ENCODE results near the gene CD300LB. TPM values are rescaled to one million over a fixed set of nuclear protein-coding genes. Genes with fewer than 3 reads are reported as not detected.

The CD300LB gene
- total RNA-seq, 1 donor from 2014 or later = not detected

DNA sequence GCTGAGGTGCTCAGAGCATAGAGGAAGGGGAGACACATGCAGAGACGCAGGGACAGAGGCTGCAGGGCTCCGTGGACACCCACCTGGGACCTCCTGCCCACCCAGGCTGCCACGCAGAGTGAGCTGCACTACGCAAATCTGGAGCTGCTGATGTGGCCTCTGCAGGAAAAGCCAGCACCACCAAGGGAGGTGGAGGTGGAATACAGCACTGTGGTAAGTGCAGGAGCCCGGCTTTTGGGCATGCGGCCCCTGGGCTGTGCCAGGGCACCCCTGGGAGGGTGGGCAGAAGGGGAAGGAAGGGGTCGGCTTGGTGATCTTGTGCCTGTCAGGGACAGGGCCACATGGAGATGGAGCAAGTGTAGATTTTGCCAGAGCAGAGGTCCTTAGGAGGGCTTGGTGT is 49.7 kb downstream of the CD300LB start:
- Mint-ChIP-seq H3K4me3 (ENCODE audit: unreplicated experiment) (no peak overlapping the region), H3K27me3 (ENCODE audit: low read depth, unreplicated experiment) (peaks cover 69% of the 10 kb centered on the region), H3K27ac (ENCODE audit: unreplicated experiment) (no peak overlapping the region), H3K4me1 (ENCODE audit: low read depth, unreplicated experiment) (no peaks in the 10 kb centered on the region), H3K9me3 (ENCODE audit: unreplicated experiment) (peaks cover 1% of the 10 kb centered on the region), H3K36me3 (ENCODE audit: low read depth, unreplicated experiment) (no peaks in the 10 kb centered on the region)
- Histone ChIP-seq H4K20me1 (ENCODE audit: insufficient read depth, low read length) (no peaks in the 10 kb centered on the region), H3K9me3 (ENCODE audit: insufficient read depth, low read depth, low read length) (no peaks in the 10 kb centered on the region), H3K79me2 (ENCODE audit: insufficient read depth, low read length) (no peaks in the 10 kb centered on the region), H3K36me3 (ENCODE audit: insufficient read depth, low read length) (no peaks in the 10 kb centered on the region), H3K27ac (ENCODE audit: low read depth, low read length) (no peak overlapping the region), H3K4me1 (ENCODE audit: insufficient read depth, low read length) (no peaks in the 10 kb centered on the region), H2AFZ (ENCODE audit: low read depth, low read length) (no peak overlapping the region), H3K4me2 (ENCODE audit: low read length) (no peak overlapping the region), H3K27me3 (ENCODE audit: insufficient read depth, low read length) (peaks cover 5% of the 10 kb centered on the region), H3K4me3 (ENCODE audit: insufficient read depth, low read depth, low read length) (no peak overlapping the region), H3K9ac (ENCODE audit: low read length) (no peak overlapping the region)
- TF ChIP-seq, protein P1, sequence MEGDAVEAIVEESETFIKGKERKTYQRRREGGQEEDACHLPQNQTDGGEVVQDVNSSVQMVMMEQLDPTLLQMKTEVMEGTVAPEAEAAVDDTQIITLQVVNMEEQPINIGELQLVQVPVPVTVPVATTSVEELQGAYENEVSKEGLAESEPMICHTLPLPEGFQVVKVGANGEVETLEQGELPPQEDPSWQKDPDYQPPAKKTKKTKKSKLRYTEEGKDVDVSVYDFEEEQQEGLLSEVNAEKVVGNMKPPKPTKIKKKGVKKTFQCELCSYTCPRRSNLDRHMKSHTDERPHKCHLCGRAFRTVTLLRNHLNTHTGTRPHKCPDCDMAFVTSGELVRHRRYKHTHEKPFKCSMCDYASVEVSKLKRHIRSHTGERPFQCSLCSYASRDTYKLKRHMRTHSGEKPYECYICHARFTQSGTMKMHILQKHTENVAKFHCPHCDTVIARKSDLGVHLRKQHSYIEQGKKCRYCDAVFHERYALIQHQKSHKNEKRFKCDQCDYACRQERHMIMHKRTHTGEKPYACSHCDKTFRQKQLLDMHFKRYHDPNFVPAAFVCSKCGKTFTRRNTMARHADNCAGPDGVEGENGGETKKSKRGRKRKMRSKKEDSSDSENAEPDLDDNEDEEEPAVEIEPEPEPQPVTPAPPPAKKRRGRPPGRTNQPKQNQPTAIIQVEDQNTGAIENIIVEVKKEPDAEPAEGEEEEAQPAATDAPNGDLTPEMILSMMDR (IDR thresholded peaks at IDR 0.05; ENCODE audit: insufficient read depth, low read depth, low read length) = no peak
- no peak for TF ChIP-seq EZH2 (IDR thresholded peaks at IDR 0.05; ENCODE audit: insufficient read depth, low read length)
- FAIRE-seq = no peak
- no peak for DNase-seq (ENCODE audit: low read depth)

DNA sequence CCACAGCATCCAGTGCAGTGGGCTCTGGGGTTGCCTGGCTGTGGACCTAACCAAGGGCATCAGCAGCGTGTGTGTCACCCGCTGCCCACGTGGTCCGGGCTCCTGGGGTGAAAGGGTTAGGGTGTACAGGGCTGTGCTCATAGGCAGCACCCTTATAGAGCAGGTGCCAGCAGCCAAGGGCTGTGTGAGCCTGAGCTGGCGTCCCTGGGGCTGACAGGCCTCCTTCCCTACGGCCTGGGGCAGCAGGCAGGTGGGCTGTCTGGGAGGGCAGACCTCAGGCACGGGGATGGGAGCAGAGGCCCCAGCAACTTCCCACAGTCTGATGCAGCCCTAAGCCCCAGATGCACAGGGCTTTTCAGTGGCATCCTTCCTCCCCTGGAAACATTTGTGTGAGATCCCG is 51.0 kb downstream of the CD300LB start:
- TF ChIP-seq, protein P1 (IDR thresholded peaks at IDR 0.05; ENCODE audit: insufficient read depth, low read depth, low read length) = no peak
- no peak for TF ChIP-seq EZH2 (IDR thresholded peaks at IDR 0.05; ENCODE audit: insufficient read depth, low read length)
- H3K27ac ChIP-seq (ENCODE audit: low read depth, low read length) = no peak overlapping the region
- no peak overlapping the region for H3K4me3 Mint-ChIP-seq (ENCODE audit: unreplicated experiment)
- H3K27ac Mint-ChIP-seq (ENCODE audit: unreplicated experiment) = no peak overlapping the region
- H3K36me3 Mint-ChIP-seq (ENCODE audit: low read depth, unreplicated experiment) = no peaks in the 10 kb centered on the region
- no peaks in the 10 kb centered on the region for H3K79me2 ChIP-seq (ENCODE audit: insufficient read depth, low read length)
- FAIRE-seq (no peak), DNase-seq (ENCODE audit: low read depth) (no peak)
- no peak overlapping the region for H2AFZ ChIP-seq (ENCODE audit: low read depth, low read length)
- H3K27me3 ChIP-seq (ENCODE audit: insufficient read depth, low read length) = peaks cover 5% of the 10 kb centered on the region
- no peak overlapping the region for H3K4me2 ChIP-seq (ENCODE audit: low read length)
- H3K36me3 ChIP-seq (ENCODE audit: insufficient read depth, low read length) = no peaks in the 10 kb centered on the region
- H3K27me3 Mint-ChIP-seq (ENCODE audit: low read depth, unreplicated experiment) = peaks cover 66% of the 10 kb centered on the region
- no peaks in the 10 kb centered on the region for H3K9me3 ChIP-seq (ENCODE audit: insufficient read depth, low read depth, low read length)
- H3K4me3 ChIP-seq (ENCODE audit: insufficient read depth, low read depth, low read length) = no peak overlapping the region
- H4K20me1 ChIP-seq (ENCODE audit: insufficient read depth, low read length) = no peaks in the 10 kb centered on the region
- H3K4me1 Mint-ChIP-seq (ENCODE audit: low read depth, unreplicated experiment) = no peaks in the 10 kb centered on the region
- no peak overlapping the region for H3K9ac ChIP-seq (ENCODE audit: low read length)
- H3K9me3 Mint-ChIP-seq (ENCODE audit: unreplicated experiment) = peaks cover 11% of the 10 kb centered on the region
- H3K4me1 ChIP-seq (ENCODE audit: insufficient read depth, low read length) = no peaks in the 10 kb centered on the region

DNA sequence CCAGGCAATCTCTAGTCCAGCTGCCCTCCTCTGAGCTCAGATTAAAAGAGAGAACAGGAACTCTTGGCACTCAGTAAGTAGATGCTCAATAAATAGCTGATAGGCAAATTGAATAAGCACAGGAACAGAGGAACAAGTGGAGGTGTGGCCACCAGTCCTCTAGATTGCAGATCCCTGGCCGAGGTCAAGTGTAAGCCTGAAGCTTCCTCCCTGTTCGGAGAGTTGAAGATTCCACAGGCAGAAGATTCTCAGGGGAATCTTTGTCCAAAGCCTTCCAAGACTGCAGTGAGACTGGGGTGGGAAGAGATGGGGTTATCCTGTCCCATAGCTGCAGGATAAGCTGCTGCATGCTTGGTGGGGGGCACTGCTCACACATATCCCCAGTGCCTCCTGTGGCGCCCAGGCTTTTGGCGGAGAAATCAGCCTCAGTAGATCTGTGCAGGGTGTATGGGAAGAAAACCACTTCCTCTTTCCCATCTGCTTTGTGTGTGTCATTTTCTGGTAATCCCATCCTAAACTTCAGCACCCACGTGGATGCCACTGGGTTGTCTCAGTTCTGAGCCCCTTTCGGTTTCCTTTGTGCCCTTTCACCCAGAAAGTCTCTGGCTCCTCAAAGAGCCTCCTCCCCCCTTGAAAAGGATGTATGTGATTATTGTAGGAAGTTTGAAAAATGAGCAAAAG is 52.7 kb downstream of the CD300LB start:
- H3K9me3 ChIP-seq (ENCODE audit: insufficient read depth, low read depth, low read length) = no peaks in the 10 kb centered on the region
- peaks cover 2% of the 10 kb centered on the region for H3K27me3 ChIP-seq (ENCODE audit: insufficient read depth, low read length)
- TF ChIP-seq EZH2 (IDR thresholded peaks at IDR 0.05; ENCODE audit: insufficient read depth, low read length) = no peak
- TF ChIP-seq, protein P1 (IDR thresholded peaks at IDR 0.05; ENCODE audit: insufficient read depth, low read depth, low read length) = no peak
- H3K27ac Mint-ChIP-seq (ENCODE audit: unreplicated experiment) = no peak overlapping the region
- no peaks in the 10 kb centered on the region for H4K20me1 ChIP-seq (ENCODE audit: insufficient read depth, low read length)
- H3K4me3 Mint-ChIP-seq (ENCODE audit: unreplicated experiment) = no peak overlapping the region
- FAIRE-seq (no peak), DNase-seq (ENCODE audit: low read depth) (no peak)
- no peaks in the 10 kb centered on the region for H3K4me1 ChIP-seq (ENCODE audit: insufficient read depth, low read length)
- H3K36me3 ChIP-seq (ENCODE audit: insufficient read depth, low read length) = no peaks in the 10 kb centered on the region
- H3K4me3 ChIP-seq (ENCODE audit: insufficient read depth, low read depth, low read length) = no peak overlapping the region
- H3K27me3 Mint-ChIP-seq (ENCODE audit: low read depth, unreplicated experiment) = peaks cover 71% of the 10 kb centered on the region
- no peak overlapping the region for H3K9ac ChIP-seq (ENCODE audit: low read length)
- no peaks in the 10 kb centered on the region for H3K79me2 ChIP-seq (ENCODE audit: insufficient read depth, low read length)
- H2AFZ ChIP-seq (ENCODE audit: low read depth, low read length) = no peak overlapping the region
- no peak overlapping the region for H3K27ac ChIP-seq (ENCODE audit: low read depth, low read length)
- peaks cover 20% of the 10 kb centered on the region for H3K9me3 Mint-ChIP-seq (ENCODE audit: unreplicated experiment)
- no peaks in the 10 kb centered on the region for H3K4me1 Mint-ChIP-seq (ENCODE audit: low read depth, unreplicated experiment)
- no peaks in the 10 kb centered on the region for H3K36me3 Mint-ChIP-seq (ENCODE audit: low read depth, unreplicated experiment)
- H3K4me2 ChIP-seq (ENCODE audit: low read length) = no peak overlapping the region

Data from astrocyte (in vitro differentiated cells and primary cell).